ENCODE data around the gene IKZF1. TPM values are rescaled to one million over a fixed set of nuclear protein-coding genes. Genes with fewer than 3 reads are reported as not detected.

Gene IKZF1
- total RNA-seq, 1 experiment from 2014 or later, result 0.77 TPM

- DNase-seq (ENCODE audit: low read depth, low spot score) (no peak), ATAC-seq (no peak)
- Histone ChIP-seq H3K27ac (ENCODE audit: low read length) (no peak overlapping the region), H3K9me3 (ENCODE audit: control insufficient read depth, insufficient read depth, low read depth, low read length) (no peaks in the 10 kb centered on the region), H3K36me3 (ENCODE audit: control insufficient read depth, insufficient read depth, low read length) (no peaks in the 10 kb centered on the region), H3K27me3 (ENCODE audit: control insufficient read depth, insufficient read depth, low read length) (peaks cover 4% of the 10 kb centered on the region; the same call in 1 of the 2 replicates), H3K4me3 (ENCODE audit: low read depth in 2 of 2, low read length in 2 of 2) (no peak overlapping the region), H3K4me1 (ENCODE audit: control insufficient read depth, insufficient read depth, low read length) (no peaks in the 10 kb centered on the region)
- no TSS peak for BruUV-seq (replicated peaks)
- ChIA-PET POLR2A (no interaction called here), CTCF (no interaction called here)
- intact Hi-C loops (cut with micrococcal nuclease; ENCODE audit: unreplicated experiment) (no loop called here), in situ Hi-C loops (cut with HindIII; ENCODE audit: low pct_unique_long_range_greater_than_20kb, low sequenced_read_pairs) (no loop called here)
- no peak for TF ChIP-seq CTCF (IDR thresholded peaks at IDR 0.05)
- TF ChIP-seq SIN3A (IDR thresholded peaks at IDR 0.05; ENCODE audit: borderline replicate concordance, insufficient read depth, low read depth, low read length), result no peak
- TF ChIP-seq TCF7L2 (IDR thresholded peaks at IDR 0.05; ENCODE audit: low read depth, low read length), result no peak
- no peak for TF ChIP-seq POLR2AphosphoS5 (IDR thresholded peaks at IDR 0.05; ENCODE audit: low read depth, low read length)
- TF ChIP-seq REST (IDR thresholded peaks at IDR 0.05; ENCODE audit: insufficient read depth in 1 of 2, low read depth in 2 of 2, low read length in 1 of 2), result no peak
Measured at GRCh38 chr7:50264908-50265307, 39.6 kb upstream of the IKZF1 start.

GRCh38 chr7:50265968-50266634 is 38.4 kb upstream of the IKZF1 start:
- ATAC-seq, result no peak
- no peaks in the 10 kb centered on the region for H3K4me1 ChIP-seq (ENCODE audit: control insufficient read depth, insufficient read depth, low read length)
- no peaks in the 10 kb centered on the region for H3K9me3 ChIP-seq (ENCODE audit: control insufficient read depth, insufficient read depth, low read depth, low read length)
- H3K36me3 ChIP-seq (ENCODE audit: control insufficient read depth, insufficient read depth, low read length), result no peaks in the 10 kb centered on the region
- ChIA-PET CTCF (no interaction called here), POLR2A (no interaction called here)
- H3K4me3 ChIP-seq (ENCODE audit: low read depth in 2 of 2, low read length in 2 of 2), result no peak overlapping the region
- no peak for DNase-seq (ENCODE audit: low read depth, low spot score)
- no peak for TF ChIP-seq SIN3A (IDR thresholded peaks at IDR 0.05; ENCODE audit: borderline replicate concordance, insufficient read depth, low read depth, low read length)
- TF ChIP-seq POLR2AphosphoS5 (IDR thresholded peaks at IDR 0.05; ENCODE audit: low read depth, low read length), result no peak
- no peak for TF ChIP-seq CTCF (IDR thresholded peaks at IDR 0.05)
- no peak for TF ChIP-seq REST (IDR thresholded peaks at IDR 0.05; ENCODE audit: insufficient read depth in 1 of 2, low read depth in 2 of 2, low read length in 1 of 2)
- no peak for TF ChIP-seq TCF7L2 (IDR thresholded peaks at IDR 0.05; ENCODE audit: low read depth, low read length)
- no TSS peak for BruUV-seq (replicated peaks)
- H3K27me3 ChIP-seq (ENCODE audit: control insufficient read depth, insufficient read depth, low read length), result peaks cover 2% of the 10 kb centered on the region; the same call in 1 of the 2 replicates
- intact Hi-C loops (cut with micrococcal nuclease; ENCODE audit: unreplicated experiment) (no loop called here), in situ Hi-C loops (cut with HindIII; ENCODE audit: low pct_unique_long_range_greater_than_20kb, low sequenced_read_pairs) (no loop called here)
- no peak overlapping the region for H3K27ac ChIP-seq (ENCODE audit: low read length)
